NCI-H82 treated with DMSO at 0.1 percent for 48 hours (cell line): ENCODE results near the gene RUSC2.
A peak's percentile ranks its signal among the peaks of the same experiment; 100 is the strongest.

Experiments used
- DNase-seq: peaks from one replicate; lab custom pipeline; 2025; ENCODE audit not compliant: unreplicated experiment; lab: John Stamatoyannopoulos, UW

Gene RUSC2

GRCh38 chr9:35489313-35490154, at the start of gene RUSC2:
Gene RUSC2 (plus strand): TSS chr9:35490111. CDS start chr9:35546522, 56,411 bp downstream.
- peak; percentile 60 for DNase-seq

DNA sequence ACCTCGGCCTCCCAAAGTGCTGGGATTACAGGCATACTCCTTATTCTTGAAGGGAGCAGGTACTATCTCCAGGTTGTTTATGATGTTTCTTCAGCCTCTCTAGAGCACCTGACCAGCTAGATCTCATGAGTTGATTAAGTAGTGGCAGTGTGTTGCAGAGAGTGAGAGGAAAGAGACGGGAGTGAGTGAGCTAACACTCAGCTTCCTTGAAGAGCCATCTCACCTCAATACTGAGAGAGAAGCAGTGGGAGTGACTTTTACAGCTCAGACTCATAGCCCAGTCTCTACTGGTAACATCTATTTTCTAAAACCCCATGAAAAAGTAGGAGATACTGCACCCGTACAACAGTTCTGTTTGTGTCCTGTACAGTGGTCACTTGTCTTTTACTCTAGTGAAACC, 43.9 kb upstream of the RUSC2 start:
- no peak for DNase-seq

DNA sequence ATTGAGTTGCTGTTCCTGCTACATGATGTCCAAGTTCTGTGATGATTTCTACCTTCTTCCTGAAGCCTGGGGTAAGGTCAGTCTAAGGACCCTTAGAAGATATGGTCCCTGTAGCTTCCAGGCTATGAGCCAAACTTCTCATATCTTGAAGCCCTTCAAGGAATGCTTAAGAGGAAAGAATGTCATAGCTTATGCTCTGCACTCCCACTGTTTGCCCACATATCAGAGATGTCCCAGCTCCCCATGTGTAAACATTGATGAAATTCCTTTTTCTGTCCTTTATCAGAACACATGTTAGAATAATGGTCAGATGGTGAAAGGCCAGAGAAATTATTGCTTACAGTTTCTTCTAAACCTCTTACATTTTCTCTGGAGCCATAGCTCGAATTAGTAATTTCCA, 41.4 kb upstream of the RUSC2 start:
- no peak for DNase-seq

GRCh38 chr9:35452481-35452880, 37.4 kb upstream of the RUSC2 start:
- DNase-seq, result no peak

- DNase-seq, result no peak
These were observed 36.1 kb upstream of the RUSC2 start for GRCh38 chr9:35453786-35454185.

DNA sequence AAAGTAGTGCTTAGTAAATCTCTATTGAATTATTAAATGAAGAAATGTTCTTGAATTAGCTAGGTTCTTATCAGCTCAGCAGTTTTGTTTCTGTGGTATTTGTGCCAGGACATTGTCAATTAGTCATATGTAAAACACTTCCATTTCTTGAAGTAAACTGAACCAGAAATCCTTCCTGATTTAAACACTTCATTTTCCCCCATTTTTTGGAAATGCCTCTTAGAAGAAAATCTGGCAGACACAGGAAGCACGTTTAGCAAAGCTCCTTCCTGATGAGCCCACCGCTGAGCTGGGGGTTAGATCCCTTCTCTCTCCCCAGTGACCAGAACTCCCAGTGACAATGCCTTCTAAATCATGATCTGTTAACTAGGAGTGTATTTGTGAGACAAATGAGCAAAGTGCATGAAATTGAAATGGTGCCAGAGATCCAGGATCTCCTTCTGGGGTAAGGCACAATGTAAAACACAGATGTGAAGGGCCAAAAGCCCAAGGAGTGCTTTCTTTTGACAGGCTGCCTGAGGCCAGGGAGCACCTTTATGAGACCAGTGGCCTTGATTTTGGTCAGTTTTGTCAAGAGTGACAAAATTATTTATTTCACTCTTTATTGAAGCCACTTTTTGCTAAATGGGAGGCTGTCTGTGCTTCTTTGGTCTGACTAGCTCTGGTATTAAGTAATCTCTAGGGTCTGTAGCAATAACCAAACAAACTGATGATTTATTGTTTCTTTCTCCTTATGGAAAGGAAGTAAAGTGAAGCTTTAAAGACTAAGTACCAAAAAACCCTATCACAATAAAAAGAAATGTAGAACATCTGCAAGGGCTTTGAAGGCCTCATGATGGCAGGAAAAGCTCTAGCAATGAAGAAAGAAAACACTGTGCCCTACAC, 25.5 kb upstream of the RUSC2 start:
- no peak for DNase-seq

DNA sequence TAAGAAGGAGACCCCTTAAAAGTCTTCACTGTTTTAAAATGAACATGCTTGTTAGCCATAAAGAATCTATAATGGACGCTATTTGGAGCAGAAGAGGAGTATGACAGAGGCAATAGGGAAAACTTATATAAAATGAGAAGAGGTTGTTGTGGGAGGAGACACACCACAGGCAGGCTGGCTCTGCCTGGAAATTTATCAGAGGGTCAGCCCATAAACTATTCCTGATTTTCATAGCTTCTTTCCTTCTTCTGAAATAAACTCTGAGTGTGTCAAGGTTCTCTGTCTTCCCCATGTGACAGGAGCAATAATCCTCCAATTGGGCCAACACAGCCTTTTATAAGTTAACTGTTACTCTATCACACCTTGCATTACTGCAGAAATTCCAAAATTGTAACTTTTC, 19.6 kb upstream of the RUSC2 start:
- no peak for DNase-seq

DNA sequence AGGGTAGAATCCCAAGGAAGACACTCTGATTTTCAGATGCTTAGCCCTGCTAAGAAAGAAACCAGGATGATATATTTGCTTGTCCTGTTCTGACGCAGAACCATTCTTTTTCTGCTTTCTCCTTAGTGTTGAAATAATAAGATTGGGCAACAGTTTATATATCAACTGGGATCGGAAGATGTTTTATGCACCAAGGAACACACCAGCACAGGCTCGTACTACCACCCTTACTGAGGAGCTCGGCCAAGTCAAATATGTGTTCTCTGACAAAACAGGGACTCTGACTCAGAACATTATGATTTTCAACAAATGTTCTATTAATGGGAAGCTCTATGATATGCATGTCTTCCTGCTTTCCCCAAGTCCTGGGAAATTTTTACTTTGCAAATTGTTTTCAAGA, 19.0 kb upstream of the RUSC2 start:
- no peak for DNase-seq

DNA sequence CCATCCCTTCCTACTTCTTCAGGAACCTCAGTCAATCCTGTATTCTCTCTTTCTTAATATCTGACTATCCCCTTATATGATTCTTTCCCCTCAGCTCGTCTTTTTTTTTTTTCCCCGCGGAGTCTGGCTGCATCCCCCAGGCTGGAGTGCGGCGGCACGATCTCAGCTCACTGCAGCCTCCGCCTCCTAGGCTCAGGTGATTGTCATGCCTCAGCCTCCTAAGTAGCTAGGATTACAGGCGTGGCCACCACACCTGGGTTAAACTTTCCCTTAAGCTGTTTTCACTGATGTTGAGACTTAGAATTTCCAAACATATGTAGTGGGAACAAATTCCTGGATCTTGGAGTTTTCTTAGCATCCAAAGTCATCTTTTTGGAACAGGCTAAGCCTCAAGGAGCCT, 13.3 kb upstream of the RUSC2 start:
- DNase-seq, result no peak

- peak; percentile 34 for DNase-seq
These were observed 12.6 kb upstream of the RUSC2 start for GRCh38 chr9:35477211-35477855.

- no peak for DNase-seq
These were observed 11.0 kb upstream of the RUSC2 start for GRCh38 chr9:35478871-35479270.

DNA sequence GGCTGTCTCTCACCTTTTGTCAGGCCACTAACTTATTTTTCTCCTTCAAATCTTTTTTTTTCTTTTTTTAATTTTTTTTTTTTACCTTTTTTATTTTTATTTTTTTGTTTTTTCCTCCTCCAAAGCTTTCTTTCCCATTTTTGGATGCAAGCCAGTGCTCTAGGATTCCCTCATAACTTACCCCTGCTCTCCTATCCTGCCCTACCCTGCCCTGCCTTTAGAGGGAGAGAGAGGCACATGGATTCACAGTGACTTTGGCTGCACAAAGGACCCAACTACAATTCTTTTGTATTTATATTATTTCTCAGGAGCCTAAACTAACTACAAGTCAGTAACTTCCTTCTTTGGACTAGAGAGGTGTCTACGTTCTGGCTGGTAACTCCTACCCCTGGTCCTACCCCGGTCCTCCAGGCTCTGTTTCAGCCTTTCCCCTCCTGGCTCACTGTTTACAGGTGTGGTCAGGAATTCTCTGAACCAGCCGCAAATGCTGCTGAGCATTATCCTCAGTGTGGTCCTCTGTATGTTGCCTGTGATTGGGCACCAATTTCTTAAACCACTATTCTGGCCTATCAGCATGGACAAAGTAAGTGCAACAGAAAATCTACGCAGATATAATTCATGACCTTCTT, 8.4 kb upstream of the RUSC2 start:
- peak; percentile 29 for DNase-seq

DNA sequence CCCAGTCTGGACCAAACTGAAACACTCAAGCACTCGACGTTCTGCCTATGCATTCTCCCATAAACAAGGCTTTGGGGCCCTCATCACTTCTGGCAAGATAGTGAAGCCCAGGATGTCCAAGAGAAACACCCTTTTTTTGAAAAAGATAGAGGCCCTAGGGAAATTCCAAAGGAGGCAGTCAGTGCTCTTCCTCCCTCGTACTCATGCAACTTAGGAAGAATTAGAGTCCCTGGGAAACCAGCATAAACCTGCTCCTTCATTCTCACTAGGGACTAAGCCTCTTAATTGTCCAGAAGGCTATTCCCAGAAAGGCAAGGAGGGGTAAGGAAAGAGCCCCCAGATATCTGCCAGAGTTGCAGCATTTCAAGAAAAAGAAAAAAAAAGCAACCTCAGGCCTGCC, 7.8 kb upstream of the RUSC2 start:
- DNase-seq, result no peak

GRCh38 chr9:35484406-35484805, 5.5 kb upstream of the RUSC2 start:
- no peak for DNase-seq

GRCh38 chr9:35487081-35487480, 2.8 kb upstream of the RUSC2 start:
- DNase-seq, result no peak

- DNase-seq, result no peak
These were observed 1.9 kb upstream of the RUSC2 start for GRCh38 chr9:35488021-35488420.

DNA sequence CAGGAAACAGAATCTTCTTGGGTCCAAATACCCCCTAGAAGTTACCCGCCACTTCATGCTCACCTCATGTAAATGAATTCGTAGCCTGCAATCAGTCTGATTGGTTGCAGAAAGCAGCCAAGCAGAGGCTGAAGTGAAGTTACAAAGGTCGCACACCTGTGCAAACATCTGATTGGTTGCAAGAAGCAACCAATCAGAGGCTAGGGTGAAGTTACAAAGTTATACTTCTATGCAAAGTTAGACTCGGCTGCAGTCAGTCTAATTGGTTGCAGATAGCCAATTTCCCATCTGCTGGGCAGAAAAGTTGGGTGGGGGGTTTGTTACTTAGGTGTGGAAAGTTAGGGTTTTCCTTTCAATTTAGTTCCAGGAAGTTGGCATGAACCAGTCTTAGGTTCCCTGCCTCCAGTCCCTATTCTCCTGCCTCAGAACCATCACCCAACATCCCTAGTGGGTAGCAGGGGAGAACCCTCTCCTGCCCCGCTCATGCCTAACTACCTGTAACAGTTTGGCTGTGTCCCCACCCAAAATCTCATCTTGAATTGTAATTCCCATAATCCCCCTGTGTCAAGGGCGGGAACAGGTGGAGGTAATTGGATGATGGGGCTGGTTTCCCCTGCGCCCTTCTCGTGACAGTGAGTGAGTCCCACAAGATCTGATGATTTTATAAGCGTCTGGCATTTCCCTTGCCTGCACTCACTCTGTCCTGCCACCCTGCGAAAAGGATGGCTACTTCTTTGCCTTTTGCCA, 1.2 kb upstream of the RUSC2 start:
- DNase-seq, result no peak

DNA sequence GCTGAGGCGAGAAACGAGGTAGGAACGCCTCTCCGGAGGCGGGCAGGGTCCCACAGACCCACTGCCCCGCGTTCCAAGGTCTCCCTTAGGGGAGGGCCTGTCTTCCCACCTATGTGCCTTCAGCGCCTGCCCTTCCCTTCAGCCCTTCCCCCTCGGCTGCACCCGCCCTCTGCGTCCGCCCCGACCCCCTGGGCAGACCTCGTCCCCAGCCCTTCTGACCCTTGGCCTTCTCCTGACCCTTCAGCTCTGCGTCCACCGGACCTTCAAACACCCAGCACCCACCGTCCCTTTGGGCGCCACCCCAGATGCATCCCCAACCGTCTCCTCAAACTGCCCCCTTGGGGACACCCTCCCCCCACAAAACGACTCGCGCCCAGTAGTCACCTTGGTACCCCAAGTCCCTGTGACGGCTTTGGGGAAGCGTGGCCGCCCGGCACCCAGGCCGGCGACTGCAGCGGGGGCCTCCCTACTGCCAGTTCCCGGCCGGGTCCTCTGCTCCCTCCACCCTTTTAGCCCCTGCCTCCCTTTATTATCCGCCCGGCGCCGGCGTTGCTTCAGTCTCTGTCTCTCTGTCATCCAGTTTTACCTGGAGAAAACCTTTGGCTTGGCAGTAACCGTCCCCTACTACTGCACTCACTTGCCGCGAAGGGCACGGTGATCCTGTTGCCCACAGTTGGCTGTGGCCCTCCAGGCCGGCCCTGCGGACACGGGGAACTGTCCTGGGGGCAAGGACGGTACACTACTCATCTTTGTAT, 421 bp downstream of the RUSC2 start:
- no peak for DNase-seq

GRCh38 chr9:35490910-35491465, 1.1 kb downstream of the RUSC2 start:
- no peak for DNase-seq
